Endothelial cell of umbilical vein (primary cell): Measurements from ENCODE around the gene ZMAT5. TPM values are rescaled to one million over a fixed set of nuclear protein-coding genes. Genes with fewer than 3 reads are reported as not detected.

Experiments used
- BruUV-seq: library from RNA; stranded (reverse); fragments of 400-500 nt; replicated peaks from 2 replicates; lab custom pipeline; 2021; lab: Mats Ljungman, UMichigan
- CTCF ChIA-PET: fragments of 300-600, 350-600 bp; sonication (Branson Sonifier 250); formaldehyde crosslinking; loops from one replicate; lab custom pipeline; 2021; ENCODE audit warnings: antibody characterized with exemption, inconsistent platforms; lab: Charles Lee
- POLR2A ChIA-PET: fragments of 300-600, 350-600 bp; sonication (Branson Sonifier 250); formaldehyde crosslinking; loops from one replicate; lab custom pipeline; 2021; ENCODE audit warnings: antibody characterized with exemption, inconsistent platforms; lab: Charles Lee
- DNase-seq: peaks from one replicate; pipeline ENCODE4 v3.0.0-alpha.2; 2011; ENCODE audit warnings: low read depth, low spot score
- FAIRE-seq: peaks from 2 replicates; lab custom pipeline; 2011; peaks lifted over from hg19 to GRCh38; lab: Jason Lieb, UNC
- H2AFZ ChIP-seq: 2 replicates; pipeline ENCODE4 v1.6.0; 2012; ENCODE audit warnings: low read depth, low read length, control low read depth, inconsistent platforms
- H3K27ac ChIP-seq: 2 replicates; pipeline ENCODE4 v1.5.1; 2011; ENCODE audit warnings: low read depth, mild to moderate bottlenecking, control low read depth, low read length, moderate library complexity; ENCODE audit not compliant: insufficient read depth
- H3K27me3 ChIP-seq, 2 experiments: 2 replicates each; pipeline versions ENCODE4 v1.6.0 to v1.6.1; 2011; ENCODE audit warnings: low read length in 2 of 2, mixed read lengths in 1 of 2; ENCODE audit not compliant: control insufficient read depth in 2 of 2, insufficient read depth in 2 of 2
- H3K36me3 ChIP-seq, 2 experiments: 2 replicates in 1 of 2; 3 replicates in 1 of 2; pipeline ENCODE4 v1.5.1; 2011; ENCODE audit warnings: low read length in 2 of 2, mild to moderate bottlenecking in 1 of 2, moderate library complexity in 1 of 2; ENCODE audit not compliant: control insufficient read depth in 2 of 2, insufficient read depth in 2 of 2; ENCODE audit errors: extremely low read depth in 1 of 2
- H3K4me1 ChIP-seq: 3 replicates; pipeline ENCODE4 v1.5.1; 2011; ENCODE audit warnings: mild to moderate bottlenecking, low read length; ENCODE audit not compliant: control insufficient read depth, insufficient read depth; ENCODE audit errors: extremely low read depth
- H3K4me2 ChIP-seq: 2 replicates; pipeline ENCODE4 v1.6.1; 2011; ENCODE audit warnings: low read length, control low read depth, mixed read lengths; ENCODE audit not compliant: insufficient read depth
- H3K4me3 ChIP-seq, 3 experiments: fragments of 200-600 bp in 1 of 3; sonication (generic), shearing (Covaris generic) in 1 of 3; replicated peaks in 1 of 3; 2 replicates each; pipeline ENCODE4 v1.5.1; 2011 to 2016; ENCODE audit warnings: control low read depth in 3 of 3, low read length in 3 of 3, mild to moderate bottlenecking in 2 of 3, inconsistent platforms in 1 of 3, low read depth in 1 of 3, moderate library complexity in 1 of 3; ENCODE audit not compliant: insufficient read depth in 1 of 3
- H3K79me2 ChIP-seq: 2 replicates; pipeline ENCODE4 v1.6.0; 2012; ENCODE audit warnings: low read length, inconsistent platforms; ENCODE audit not compliant: control insufficient read depth, insufficient read depth
- H3K9ac ChIP-seq: replicated peaks from 2 replicates; pipeline ENCODE3; 2011; ENCODE audit warnings: low read length, control low read depth; ENCODE audit not compliant: insufficient read depth; ENCODE audit errors: extremely low read depth
- H3K9me1 ChIP-seq: replicated peaks from 3 replicates; pipeline ENCODE4 v1.6.0; 2011; ENCODE audit warnings: mild to moderate bottlenecking, low read length; ENCODE audit not compliant: control insufficient read depth, insufficient read depth; ENCODE audit errors: extremely low read depth
- H3K9me3 ChIP-seq: replicated peaks from 2 replicates; pipeline ENCODE4 v1.5.1; 2012; ENCODE audit warnings: low read length, inconsistent platforms; ENCODE audit not compliant: control insufficient read depth, insufficient read depth
- H4K20me1 ChIP-seq: replicated peaks from 2 replicates; pipeline ENCODE3; 2011; ENCODE audit warnings: mild to moderate bottlenecking, low read length; ENCODE audit not compliant: control insufficient read depth, insufficient read depth; ENCODE audit errors: extremely low read depth
- EZH2 ChIP-seq: IDR thresholded peaks from 2 replicates; pipeline ENCODE4 v1.6.1; 2012; ENCODE audit warnings: borderline replicate concordance, low read depth, mild to moderate bottlenecking, moderate library complexity, low read length, inconsistent platforms; ENCODE audit not compliant: severe bottlenecking
- FOS ChIP-seq: IDR thresholded peaks from 2 replicates; pipeline ENCODE4 v1.6.1; 2011; ENCODE audit warnings: mild to moderate bottlenecking, low read length, moderate library complexity, borderline replicate concordance; ENCODE audit not compliant: insufficient read depth
- GATA2 ChIP-seq: IDR thresholded peaks from 2 replicates; pipeline ENCODE4 v1.7.0; 2011; ENCODE audit warnings: low read depth, mild to moderate bottlenecking, moderate library complexity, mixed read lengths, low read length; ENCODE audit not compliant: insufficient read length, insufficient read depth
- JUN ChIP-seq: IDR thresholded peaks from 2 replicates; pipeline ENCODE4 v1.6.1; 2011; ENCODE audit warnings: borderline replicate concordance, low read depth; ENCODE audit not compliant: insufficient read length, insufficient read depth
- MYC ChIP-seq: IDR thresholded peaks from one replicate; pipeline ENCODE4 v1.6.1; 2011; ENCODE audit warnings: mild to moderate bottlenecking, low read depth, low read length
- POLR2A ChIP-seq: IDR thresholded peaks from 2 replicates; pipeline ENCODE4 v1.6.1; 2012; ENCODE audit warnings: low read depth, mild to moderate bottlenecking, control low read depth, low read length
- POLR2AphosphoS5 ChIP-seq: IDR thresholded peaks from 2 replicates; pipeline ENCODE4 v1.6.1; 2012; ENCODE audit warnings: low read depth, mild to moderate bottlenecking, control low read depth, low read length, moderate library complexity; ENCODE audit not compliant: insufficient read depth
- dilution Hi-C: fragments of 300-500 bp; cut with MboI; formaldehyde crosslinking; loops from one replicate; pipeline ENCODE4 v1.15.0; 2019; ENCODE audit warnings: low sequenced_read_pairs; ENCODE audit not compliant: extremely low pct_ligation_motif_present
- intact Hi-C: fragments of 100-400 bp; cut with micrococcal nuclease; formaldehyde crosslinking; loops from one replicate; pipeline ENCODE4 v1.10.0; 2022
- polyA plus RNA-seq, 4 experiments: library from polyadenylated mRNA; depleted of rRNA in 3 of 4; stranded (reverse) in 3 of 4; unstranded in 1 of 4; fragments of >200 nt; gene quantifications; 2 replicates each; pipeline versions ENCODE4 v1.2.1 to v1.2.3, GENCODE V29; 2011 to 2012; ENCODE audit warnings: missing spikeins in 1 of 4
- total RNA-seq: library from RNA; stranded (reverse); gene quantifications from 2 replicates; pipeline ENCODE4 v1.2.3, GENCODE V29; 2021
- TF ChIP-seq, protein P1 (sequence below): IDR thresholded peaks from 2 replicates; pipeline ENCODE4 v1.6.1; 2011; ENCODE audit not compliant: insufficient read depth, insufficient read length
- TF ChIP-seq, protein P2 (sequence below), 2 donors: IDR thresholded peaks; 1 replicate in 1 of 2; 2 replicates in 1 of 2; pipeline ENCODE4 v1.5.1; 2011; ENCODE audit warnings: low read length in 2 of 2, mild to moderate bottlenecking in 2 of 2, moderate library complexity in 2 of 2, control low read depth in 1 of 2, inconsistent platforms in 1 of 2, low read depth in 1 of 2; ENCODE audit not compliant: insufficient read depth in 1 of 2; ENCODE audit errors: extremely low read depth in 1 of 2

Gene ZMAT5
- total and polyA plus RNA-seq, 2 donors (not counting 3 experiments of a cell fraction or from before 2014, with no cell fraction given), result 24.9 to 43.6 TPM

DNA sequence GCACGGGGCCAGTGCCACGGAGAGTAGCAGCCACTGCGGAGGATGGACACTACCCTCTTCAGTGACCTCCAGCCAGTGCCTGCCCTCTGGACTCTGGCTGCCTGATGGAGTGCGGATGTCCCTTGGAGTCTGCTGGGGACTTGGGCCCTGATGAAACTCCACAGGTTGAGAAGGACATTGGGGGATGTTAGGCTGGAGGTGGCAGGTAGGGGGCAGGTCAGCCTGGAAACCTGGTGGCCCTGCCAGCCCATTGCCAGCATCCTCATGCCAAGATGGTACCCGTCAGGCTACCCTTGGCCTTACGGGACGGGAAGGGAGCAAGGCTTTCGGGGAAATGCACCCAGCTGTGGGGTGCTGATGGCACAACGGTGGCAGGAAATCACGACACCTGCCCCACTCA lies 43.0 kb downstream of the ZMAT5 start:
- FAIRE-seq (no peak), DNase-seq (no peak)
- ChIA-PET POLR2A (no interaction called here), CTCF (interaction anchor here (1.3 kb wide), 1 partner anchor 22 kb away, joined by 3 read pairs; no protein-coding TSS in a partner anchor)
- TF ChIP-seq FOS (no peak), JUN (no peak), POLR2A (no peak), EZH2 (no peak), MYC (no peak)
- TF ChIP-seq, protein P1, sequence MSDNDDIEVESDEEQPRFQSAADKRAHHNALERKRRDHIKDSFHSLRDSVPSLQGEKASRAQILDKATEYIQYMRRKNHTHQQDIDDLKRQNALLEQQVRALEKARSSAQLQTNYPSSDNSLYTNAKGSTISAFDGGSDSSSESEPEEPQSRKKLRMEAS, result no peak
- H4K20me1 ChIP-seq, result no peaks in the 10 kb centered on the region
- H3K27me3 ChIP-seq, result peaks cover 11 to 12% of the 10 kb centered on the region in 2 experiments
- no peak overlapping the region for H3K27ac ChIP-seq
- BruUV-seq, result no TSS peak
- no peak overlapping the region for H3K4me2 ChIP-seq
- no peak overlapping the region for H3K4me3 ChIP-seq
- H3K9me3 ChIP-seq, result no peaks in the 10 kb centered on the region
- no peak overlapping the region for H3K9ac ChIP-seq
- H3K36me3 ChIP-seq, result no peaks in the 10 kb centered on the region
- intact Hi-C loops, result no loop called here
- dilution Hi-C loops, result no loop called here
- no peaks in the 10 kb centered on the region for H3K9me1 ChIP-seq
- H3K4me1 ChIP-seq, result no peaks in the 10 kb centered on the region
- no peak overlapping the region for H2AFZ ChIP-seq
- no peaks in the 10 kb centered on the region for H3K79me2 ChIP-seq

DNA sequence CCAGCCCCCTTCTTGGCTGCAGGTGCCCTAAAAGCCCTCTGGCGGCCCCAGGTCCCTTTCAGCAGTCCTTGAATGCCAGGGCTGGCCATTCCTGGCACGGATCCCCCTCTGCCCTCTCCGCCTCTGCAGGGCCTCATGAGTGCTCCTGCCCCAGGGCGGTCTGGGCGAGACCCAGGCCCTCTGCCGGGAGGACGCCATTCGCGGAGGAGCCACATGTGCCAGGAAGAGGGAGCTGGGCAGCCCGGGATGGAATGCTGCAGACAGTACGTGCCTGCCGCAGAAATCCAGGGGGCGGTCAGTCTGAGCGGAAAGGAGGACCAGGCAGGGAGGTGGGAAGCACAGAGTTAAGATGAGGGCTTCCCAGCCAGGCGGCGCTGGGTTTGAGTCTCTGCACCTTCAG lies 44.2 kb downstream of the ZMAT5 start:
- no peaks in the 10 kb centered on the region for H3K4me1 ChIP-seq
- H3K4me2 ChIP-seq, result no peak overlapping the region
- dilution Hi-C loops, result no loop called here
- peaks cover 14 to 19% of the 10 kb centered on the region in 2 experiments for H3K27me3 ChIP-seq
- no peak for FAIRE-seq
- ChIA-PET CTCF (interaction anchor here (1.2 to 1.7 kb wide), 5 partner anchors 11 to 283 kb away, joined by 3 to 7 read pairs (median 4); no protein-coding TSS in a partner anchor), POLR2A (interaction anchor here (0.6 kb wide), 1 partner anchor 44 kb away, joined by 3 read pairs; the partner anchor contains the start of genes UQCR10 and ZMAT5)
- no peaks in the 10 kb centered on the region for H4K20me1 ChIP-seq
- intact Hi-C loops, result no loop called here
- no TSS peak for BruUV-seq
- H2AFZ ChIP-seq, result no peak overlapping the region
- no peaks in the 10 kb centered on the region for H3K79me2 ChIP-seq
- no peak for TF ChIP-seq POLR2A
- TF ChIP-seq FOS, result no peak
- no peak for TF ChIP-seq MYC
- TF ChIP-seq GATA2, result no peak
- TF ChIP-seq, protein P2, sequence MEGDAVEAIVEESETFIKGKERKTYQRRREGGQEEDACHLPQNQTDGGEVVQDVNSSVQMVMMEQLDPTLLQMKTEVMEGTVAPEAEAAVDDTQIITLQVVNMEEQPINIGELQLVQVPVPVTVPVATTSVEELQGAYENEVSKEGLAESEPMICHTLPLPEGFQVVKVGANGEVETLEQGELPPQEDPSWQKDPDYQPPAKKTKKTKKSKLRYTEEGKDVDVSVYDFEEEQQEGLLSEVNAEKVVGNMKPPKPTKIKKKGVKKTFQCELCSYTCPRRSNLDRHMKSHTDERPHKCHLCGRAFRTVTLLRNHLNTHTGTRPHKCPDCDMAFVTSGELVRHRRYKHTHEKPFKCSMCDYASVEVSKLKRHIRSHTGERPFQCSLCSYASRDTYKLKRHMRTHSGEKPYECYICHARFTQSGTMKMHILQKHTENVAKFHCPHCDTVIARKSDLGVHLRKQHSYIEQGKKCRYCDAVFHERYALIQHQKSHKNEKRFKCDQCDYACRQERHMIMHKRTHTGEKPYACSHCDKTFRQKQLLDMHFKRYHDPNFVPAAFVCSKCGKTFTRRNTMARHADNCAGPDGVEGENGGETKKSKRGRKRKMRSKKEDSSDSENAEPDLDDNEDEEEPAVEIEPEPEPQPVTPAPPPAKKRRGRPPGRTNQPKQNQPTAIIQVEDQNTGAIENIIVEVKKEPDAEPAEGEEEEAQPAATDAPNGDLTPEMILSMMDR (IDR thresholded peaks at IDR 0.05; ENCODE audit: extremely low read depth in 1 of 2, insufficient read depth in 1 of 2, low read depth in 1 of 2, low read length in 2 of 2), result no peak
- TF ChIP-seq, protein P1, result no peak
- TF ChIP-seq JUN, result no peak
- TF ChIP-seq EZH2, result no peak
- TF ChIP-seq POLR2AphosphoS5, result no peak
- H3K9ac ChIP-seq, result no peak overlapping the region
- no peak overlapping the region for H3K27ac ChIP-seq
- H3K4me3 ChIP-seq, result no peak overlapping the region
- no peaks in the 10 kb centered on the region for H3K9me3 ChIP-seq
- DNase-seq, result no peak
- no peaks in the 10 kb centered on the region for H3K9me1 ChIP-seq
- no peaks in the 10 kb centered on the region for H3K36me3 ChIP-seq
